Measurements from ENCODE around the gene PSMD5. TPM values are rescaled to one million over a fixed set of nuclear protein-coding genes. Genes with fewer than 3 reads are reported as not detected.

Gene PSMD5
- total RNA-seq, 1 donor from 2014 or later: 44.4 TPM

DNA sequence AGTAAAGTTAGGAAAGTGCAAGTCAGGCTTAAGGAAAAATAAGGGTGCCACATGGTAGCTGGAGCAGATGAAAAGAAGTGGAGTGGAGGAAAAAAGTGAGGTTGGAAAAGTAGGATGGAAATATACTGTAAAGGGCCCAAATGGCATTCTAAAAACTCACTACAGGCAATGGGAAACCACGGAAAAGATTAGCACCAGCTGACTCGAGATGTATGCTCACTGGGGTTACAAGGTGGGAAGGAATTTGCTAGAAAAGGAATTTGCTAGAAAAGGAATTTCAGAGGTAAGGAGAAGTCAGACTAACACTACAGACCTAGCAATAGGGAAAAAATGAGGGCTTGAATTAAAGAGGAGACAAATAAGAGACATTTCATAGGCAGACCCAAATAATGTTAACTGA is 3.6 kb downstream of the PSMD5 start:
- Histone ChIP-seq H3K36me3 (ENCODE audit: control insufficient read depth, insufficient read depth, low read length) (no peaks in the 10 kb centered on the region), H3K27me3 (ENCODE audit: control insufficient read depth, insufficient read depth, low read length) (no peaks in the 10 kb centered on the region), H3K4me3 (ENCODE audit: low read depth, low read length) (no peak overlapping the region)
- no peak for DNase-seq (ENCODE audit: low read depth)
- TF ChIP-seq, protein P1, sequence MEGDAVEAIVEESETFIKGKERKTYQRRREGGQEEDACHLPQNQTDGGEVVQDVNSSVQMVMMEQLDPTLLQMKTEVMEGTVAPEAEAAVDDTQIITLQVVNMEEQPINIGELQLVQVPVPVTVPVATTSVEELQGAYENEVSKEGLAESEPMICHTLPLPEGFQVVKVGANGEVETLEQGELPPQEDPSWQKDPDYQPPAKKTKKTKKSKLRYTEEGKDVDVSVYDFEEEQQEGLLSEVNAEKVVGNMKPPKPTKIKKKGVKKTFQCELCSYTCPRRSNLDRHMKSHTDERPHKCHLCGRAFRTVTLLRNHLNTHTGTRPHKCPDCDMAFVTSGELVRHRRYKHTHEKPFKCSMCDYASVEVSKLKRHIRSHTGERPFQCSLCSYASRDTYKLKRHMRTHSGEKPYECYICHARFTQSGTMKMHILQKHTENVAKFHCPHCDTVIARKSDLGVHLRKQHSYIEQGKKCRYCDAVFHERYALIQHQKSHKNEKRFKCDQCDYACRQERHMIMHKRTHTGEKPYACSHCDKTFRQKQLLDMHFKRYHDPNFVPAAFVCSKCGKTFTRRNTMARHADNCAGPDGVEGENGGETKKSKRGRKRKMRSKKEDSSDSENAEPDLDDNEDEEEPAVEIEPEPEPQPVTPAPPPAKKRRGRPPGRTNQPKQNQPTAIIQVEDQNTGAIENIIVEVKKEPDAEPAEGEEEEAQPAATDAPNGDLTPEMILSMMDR (IDR thresholded peaks at IDR 0.05; ENCODE audit: insufficient read depth, low read length, poor library complexity, severe bottlenecking): no peak

GRCh38 chr9:120837921-120838320 is 4.8 kb downstream of the PSMD5 start:
- no peaks in the 10 kb centered on the region for H3K27me3 ChIP-seq (ENCODE audit: control insufficient read depth, insufficient read depth, low read length)
- no peak for DNase-seq (ENCODE audit: low read depth)
- H3K4me3 ChIP-seq (ENCODE audit: low read depth, low read length): no peak overlapping the region
- TF ChIP-seq, protein P1 (IDR thresholded peaks at IDR 0.05; ENCODE audit: insufficient read depth, low read length, poor library complexity, severe bottlenecking): no peak
- no peaks in the 10 kb centered on the region for H3K36me3 ChIP-seq (ENCODE audit: control insufficient read depth, insufficient read depth, low read length)

DNA sequence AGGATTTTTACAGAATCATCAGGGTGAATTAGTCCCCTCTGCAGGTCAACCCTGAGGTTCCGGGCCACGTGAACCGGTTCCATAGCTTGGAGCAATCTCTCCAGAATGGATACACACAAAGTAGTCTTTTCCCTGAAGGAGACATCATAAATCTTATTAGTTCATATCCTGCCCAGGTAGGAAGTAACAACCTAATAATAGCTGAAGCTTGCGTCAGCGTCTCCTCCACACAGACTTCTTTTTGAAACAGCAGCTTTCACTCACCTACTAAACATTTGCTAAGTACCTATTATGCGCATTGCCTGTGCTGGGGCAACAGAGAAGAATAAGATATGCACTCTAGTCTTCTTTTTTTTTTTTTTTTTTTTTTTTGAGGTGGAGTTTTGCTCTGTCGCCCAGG is 9.4 kb downstream of the PSMD5 start:
- TF ChIP-seq, protein P1 (IDR thresholded peaks at IDR 0.05; ENCODE audit: insufficient read depth, low read length, poor library complexity, severe bottlenecking): no peak
- DNase-seq (ENCODE audit: low read depth): no peak
- Histone ChIP-seq H3K4me3 (ENCODE audit: low read depth, low read length) (no peak overlapping the region), H3K36me3 (ENCODE audit: control insufficient read depth, insufficient read depth, low read length) (peaks cover 2% of the 10 kb centered on the region), H3K27me3 (ENCODE audit: control insufficient read depth, insufficient read depth, low read length) (no peaks in the 10 kb centered on the region)

- no peaks in the 10 kb centered on the region for H3K27me3 ChIP-seq (ENCODE audit: control insufficient read depth, insufficient read depth, low read length)
- no peak overlapping the region for H3K4me3 ChIP-seq (ENCODE audit: low read depth, low read length)
- H3K36me3 ChIP-seq (ENCODE audit: control insufficient read depth, insufficient read depth, low read length): peaks cover 2% of the 10 kb centered on the region
- TF ChIP-seq, protein P1 (IDR thresholded peaks at IDR 0.05; ENCODE audit: insufficient read depth, low read length, poor library complexity, severe bottlenecking): no peak
- DNase-seq (ENCODE audit: low read depth): no peak
These were observed 9.9 kb downstream of the PSMD5 start for GRCh38 chr9:120832807-120833206.

DNA sequence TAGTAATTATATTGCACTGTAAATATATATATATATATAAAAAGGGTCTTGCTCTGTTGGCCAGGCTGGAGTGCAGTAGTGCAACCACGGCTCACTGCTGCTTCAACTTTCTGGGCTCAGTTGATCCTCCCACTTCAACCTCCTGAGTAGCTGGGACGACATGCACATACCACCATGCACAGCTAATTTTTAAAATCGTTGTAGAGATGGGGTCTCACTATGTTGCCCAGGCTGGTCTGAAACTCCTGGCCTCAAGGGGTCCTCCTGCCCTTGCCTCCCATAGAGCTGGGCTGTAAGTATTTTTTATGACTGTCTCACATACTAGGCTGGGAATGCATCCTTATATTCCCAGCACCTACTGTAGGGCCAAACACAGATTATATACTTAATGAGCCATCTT is 11.9 kb downstream of the PSMD5 start:
- Histone ChIP-seq H3K27me3 (ENCODE audit: control insufficient read depth, insufficient read depth, low read length) (no peaks in the 10 kb centered on the region), H3K4me3 (ENCODE audit: low read depth, low read length) (no peak overlapping the region), H3K36me3 (ENCODE audit: control insufficient read depth, insufficient read depth, low read length) (peaks cover 2% of the 10 kb centered on the region)
- no peak for DNase-seq (ENCODE audit: low read depth)
- TF ChIP-seq, protein P1 (IDR thresholded peaks at IDR 0.05; ENCODE audit: insufficient read depth, low read length, poor library complexity, severe bottlenecking): no peak

DNA sequence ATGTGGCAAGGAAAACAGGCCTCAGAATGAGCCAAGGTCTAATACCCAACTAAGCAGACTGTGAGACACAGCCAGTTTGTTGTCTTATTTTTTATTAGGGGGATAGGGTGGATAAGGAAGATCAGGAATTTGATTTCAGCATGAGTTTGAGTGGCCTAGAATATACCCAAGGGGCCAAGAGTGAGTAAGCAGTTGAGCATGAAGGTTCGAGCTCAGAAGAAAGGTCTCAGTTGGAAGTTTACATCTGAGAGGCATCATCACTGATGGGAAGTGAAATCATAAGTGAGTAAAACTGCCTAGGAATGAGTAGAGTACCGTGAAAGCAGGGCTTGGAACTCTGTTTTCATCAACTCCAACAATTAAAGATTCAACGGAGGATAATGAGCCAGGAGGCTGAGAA is 12.6 kb downstream of the PSMD5 start:
- TF ChIP-seq, protein P1 (IDR thresholded peaks at IDR 0.05; ENCODE audit: insufficient read depth, low read length, poor library complexity, severe bottlenecking): no peak
- H3K36me3 ChIP-seq (ENCODE audit: control insufficient read depth, insufficient read depth, low read length): peaks cover 2% of the 10 kb centered on the region
- no peak for DNase-seq (ENCODE audit: low read depth)
- no peaks in the 10 kb centered on the region for H3K27me3 ChIP-seq (ENCODE audit: control insufficient read depth, insufficient read depth, low read length)
- no peak overlapping the region for H3K4me3 ChIP-seq (ENCODE audit: low read depth, low read length)
